Measurements from ENCODE around the gene MEF2C.

The MEF2C gene

DNA sequence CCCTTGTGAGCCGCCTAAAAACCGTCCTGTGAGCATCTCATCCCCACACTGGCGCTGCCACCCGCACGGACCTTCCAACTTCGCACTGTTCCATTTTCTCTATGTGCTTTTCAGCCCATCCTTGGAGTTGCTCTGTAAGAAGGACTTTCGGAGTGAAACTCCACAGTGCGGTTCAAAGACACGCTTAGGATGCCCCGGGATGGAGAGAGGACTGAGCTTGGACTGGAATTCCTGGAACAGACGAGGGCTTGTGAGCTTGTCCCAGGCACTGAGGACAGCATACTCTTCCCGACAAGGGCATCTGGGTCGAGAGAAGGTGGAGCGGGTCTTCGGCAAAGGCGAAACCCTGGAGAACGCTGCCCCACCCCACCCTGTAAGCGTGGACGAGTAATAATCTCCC is 187.8 kb downstream of the MEF2C start:
- Histone ChIP-seq H3K27me3 (ENCODE audit: control insufficient read depth, low read length) (peaks cover 28% of the 10 kb centered on the region), H3K27ac (ENCODE audit: low read depth, low read length) (no peak overlapping the region), H3K36me3 (ENCODE audit: control insufficient read depth, low read length) (no peaks in the 10 kb centered on the region), H3K4me3 (ENCODE audit: low read length) (no peak overlapping the region), H3K4me1 (ENCODE audit: control insufficient read depth, low read length) (peaks cover 18% of the 10 kb centered on the region), H3K9me2 (replicated peaks; ENCODE audit: control insufficient read depth, low read length) (no peaks in the 10 kb centered on the region), H3K9me3 (ENCODE audit: control insufficient read depth, insufficient read depth, low read length) (no peaks in the 10 kb centered on the region), H3K79me2 (ENCODE audit: control insufficient read depth, low read length) (no peaks in the 10 kb centered on the region), H3K4me2 (ENCODE audit: low read length) (no peak overlapping the region), H4K20me1 (ENCODE audit: control insufficient read depth, insufficient read depth, low read depth, low read length) (no peaks in the 10 kb centered on the region), H3F3A (ENCODE audit: control insufficient read depth, insufficient read depth) (no peaks in the 10 kb centered on the region)
- TF ChIP-seq CTCF (IDR thresholded peaks at IDR 0.05; ENCODE audit: low read depth, low read length, poor library complexity, severe bottlenecking) (no peak), EZH2phosphoT487 (IDR thresholded peaks at IDR 0.05; ENCODE audit: borderline replicate concordance, low read length) (no peak)

GRCh38 chr5:88694023-88694679 is 188.8 kb downstream of the MEF2C start:
- no peak overlapping the region for H3K4me3 ChIP-seq (ENCODE audit: low read length)
- no peaks in the 10 kb centered on the region for H3K36me3 ChIP-seq (ENCODE audit: control insufficient read depth, low read length)
- H3K4me1 ChIP-seq (ENCODE audit: control insufficient read depth, low read length), result peaks cover 18% of the 10 kb centered on the region
- no peaks in the 10 kb centered on the region for H3K9me2 ChIP-seq (replicated peaks; ENCODE audit: control insufficient read depth, low read length)
- no peak overlapping the region for H3K4me2 ChIP-seq (ENCODE audit: low read length)
- no peaks in the 10 kb centered on the region for H3K79me2 ChIP-seq (ENCODE audit: control insufficient read depth, low read length)
- no peak overlapping the region for H3K27ac ChIP-seq (ENCODE audit: low read depth, low read length)
- H4K20me1 ChIP-seq (ENCODE audit: control insufficient read depth, insufficient read depth, low read depth, low read length), result no peaks in the 10 kb centered on the region
- H3K27me3 ChIP-seq (ENCODE audit: control insufficient read depth, low read length), result peaks cover 30% of the 10 kb centered on the region
- no peaks in the 10 kb centered on the region for H3K9me3 ChIP-seq (ENCODE audit: control insufficient read depth, insufficient read depth, low read length)
- no peaks in the 10 kb centered on the region for H3F3A ChIP-seq (ENCODE audit: control insufficient read depth, insufficient read depth)
- TF ChIP-seq CTCF (IDR thresholded peaks at IDR 0.05; ENCODE audit: low read depth, low read length, poor library complexity, severe bottlenecking) (no peak), EZH2phosphoT487 (IDR thresholded peaks at IDR 0.05; ENCODE audit: borderline replicate concordance, low read length) (no peak)

- Histone ChIP-seq H3K4me2 (ENCODE audit: low read length) (no peak overlapping the region), H3K9me3 (ENCODE audit: control insufficient read depth, insufficient read depth, low read length) (no peaks in the 10 kb centered on the region), H3K36me3 (ENCODE audit: control insufficient read depth, low read length) (no peaks in the 10 kb centered on the region), H3K27me3 (ENCODE audit: control insufficient read depth, low read length) (peaks cover 30% of the 10 kb centered on the region), H4K20me1 (ENCODE audit: control insufficient read depth, insufficient read depth, low read depth, low read length) (no peaks in the 10 kb centered on the region), H3F3A (ENCODE audit: control insufficient read depth, insufficient read depth) (no peaks in the 10 kb centered on the region), H3K4me3 (ENCODE audit: low read length) (no peak overlapping the region), H3K9me2 (replicated peaks; ENCODE audit: control insufficient read depth, low read length) (no peaks in the 10 kb centered on the region), H3K79me2 (ENCODE audit: control insufficient read depth, low read length) (no peaks in the 10 kb centered on the region), H3K27ac (ENCODE audit: low read depth, low read length) (no peak overlapping the region), H3K4me1 (ENCODE audit: control insufficient read depth, low read length) (peaks cover 18% of the 10 kb centered on the region)
- TF ChIP-seq CTCF (IDR thresholded peaks at IDR 0.05; ENCODE audit: low read depth, low read length, poor library complexity, severe bottlenecking) (no peak), EZH2phosphoT487 (IDR thresholded peaks at IDR 0.05; ENCODE audit: borderline replicate concordance, low read length) (no peak)
These were observed 189.7 kb downstream of the MEF2C start for GRCh38 chr5:88693071-88693932.

Measured in DOHH2 (cell line).